Measurements from ENCODE around the gene GET4.

- TF ChIP-seq CTCF (IDR thresholded peaks at IDR 0.05): no peak
- TF ChIP-seq POLR2A (IDR thresholded peaks at IDR 0.05): no peak
Observed at GRCh38 chr7:834277-834676, 42.1 kb upstream of the GET4 start.
